A549 treated with RU486 at 1 μM for 4 hours (cell line): ENCODE measurements around the gene CRYBB1. TPM values are rescaled to one million over a fixed set of nuclear protein-coding genes. Genes with fewer than 3 reads are reported as not detected.

Experiments used
- total RNA-seq: library from RNA; stranded (reverse); fragments of 200-300 nt; extraction: Qiagen RNA extraction; gene quantifications from 5 replicates; pipeline ENCODE4 v1.2.3, GENCODE V29; 2022; ENCODE audit warnings: low read depth

CRYBB1 gene
- total RNA-seq: not detected in 5 replicates

GRCh38 chr22:26617271-26618199 lies at the start of gene CRYBB1:
Gene CRYBB1, minus strand, starts transcription at chr22:26618027. Its CDS starts 1,708 bp downstream, at chr22:26616319.

GRCh38 chr22:26656891-26657851 lies 39.3 kb upstream of the CRYBB1 start, which contains the start of gene MIAT:
Gene MIAT, plus strand, starts transcription at chr22:26657588.

GRCh38 chr22:26621663-26622062 lies 3.8 kb upstream of the CRYBB1 start, which contains the start of gene CRYBA4:
Gene CRYBA4, plus strand, starts transcription at chr22:26621963. Its CDS starts 634 bp downstream, at chr22:26622597.

GRCh38 chr22:26589845-26590736 lies 27.7 kb downstream of the CRYBB1 start, which contains the start of gene TPST2:
Gene TPST2, minus strand, starts transcription at chr22:26590132. Its CDS starts 48,502 bp downstream, at chr22:26541630.

Other genes with a start within 250 kb of the CRYBB1 start
- gene ASPHD2, start 188.8 kb downstream of the CRYBB1 start, total RNA-seq: 0.83 to 1.3 TPM (median 1.0 TPM) in 5 replicates
- gene HPS4, start 134.2 kb downstream of the CRYBB1 start, total RNA-seq: 14.6 to 16.0 TPM (median 15.2 TPM) in 5 replicates
- gene SRRD, start 134.2 kb downstream of the CRYBB1 start, total RNA-seq: 19.5 to 34.3 TPM (median 23.7 TPM) in 5 replicates
- gene TFIP11, start 105.6 kb downstream of the CRYBB1 start, total RNA-seq: 21.4 to 26.3 TPM (median 22.6 TPM) in 5 replicates
- gene TPST2, start 27.9 kb downstream of the CRYBB1 start, total RNA-seq: 8.4 to 12.7 TPM (median 11.1 TPM) in 5 replicates
- gene CRYBA4, start 3.9 kb upstream of the CRYBB1 start, total RNA-seq: not detected in 5 replicates
- 0.13 to 0.85 TPM (median 0.34 TPM) in 5 replicates for gene MIAT, start 39.6 kb upstream of the CRYBB1 start, total RNA-seq